ENCODE results near the gene ZBTB12.

- TF ChIP-seq SCRT2 (tag by site-specific recombination; IDR thresholded peaks at IDR 0.05) = no peak
- TF ChIP-seq CTCF (tag by site-specific recombination; IDR thresholded peaks at IDR 0.05) = no peak
These were observed 29.1 kb upstream of the ZBTB12 start for GRCh38 chr6:31930962-31931361.
